ENCODE measurements around the gene STAT2. TPM values are rescaled to one million over a fixed set of nuclear protein-coding genes. Genes with fewer than 3 reads are reported as not detected.
A peak's percentile ranks its signal among the peaks of the same experiment; 100 is the strongest.

STAT2 gene
- total and polyA plus RNA-seq, 9 of the 15 experiments (the other 6 are each of a cell fraction or from before 2014, with no cell fraction given) = 15.5 to 46.9 (median 40.1) TPM

- TF ChIP-seq FOSL1 (tag; conservative IDR thresholded peaks at IDR 0.05) = peak; percentile 17; the same call in 1 of the 2 replicates
- no peak for TF ChIP-seq NFXL1 (CRISPR knock-in tag; IDR thresholded peaks at IDR 0.05)
- TF ChIP-seq EP400 (IDR thresholded peaks at IDR 0.05) = peak; percentile 95
- TF ChIP-seq USF1 (CRISPR knock-in tag; IDR thresholded peaks at IDR 0.05) = peak; percentile 94
- no peak for TF ChIP-seq NCOA1 (IDR thresholded peaks at IDR 0.05; ENCODE audit: low read depth)
- TF ChIP-seq ZC3H11A (IDR thresholded peaks at IDR 0.05; ENCODE audit: low read depth, low read length) = no peak
- TF ChIP-seq TEAD1 (CRISPR knock-in tag; IDR thresholded peaks at IDR 0.05) = peak in 1 of 2 experiments; percentile 46; a peak in 1 of 4 replicates
- no peak for TF ChIP-seq POLR2AphosphoS5 (IDR thresholded peaks at IDR 0.05; ENCODE audit: control insufficient read depth, insufficient read depth, low read depth, low read length)
- TF ChIP-seq ZNF444 (CRISPR knock-in tag; IDR thresholded peaks at IDR 0.05) = no peak
- no peak for TF ChIP-seq ZNF133 (CRISPR knock-in tag; IDR thresholded peaks at IDR 0.05)
- TF ChIP-seq ZNF644 (tag; IDR thresholded peaks at IDR 0.05; ENCODE audit: low read depth) = peak; percentile 76; the same call in 1 of the 2 replicates
- TF ChIP-seq CXXC5 (CRISPR knock-in tag; IDR thresholded peaks at IDR 0.05) = peak; percentile 89
- no peak for TF ChIP-seq CCAR2 (IDR thresholded peaks at IDR 0.05; ENCODE audit: low read depth, low read length)
- TF ChIP-seq THAP12 (CRISPR knock-in tag; IDR thresholded peaks at IDR 0.05) = no peak; the same call in 1 of the 2 replicates
- TF ChIP-seq CBX8 (IDR thresholded peaks at IDR 0.05; ENCODE audit: borderline replicate concordance, extremely low read depth, low read depth, low read length, poor library complexity, severe bottlenecking) = no peak
- TF ChIP-seq HDAC6 (IDR thresholded peaks at IDR 0.05; ENCODE audit: low read depth, low read length) = no peak
- no peak for TF ChIP-seq ZNF830 (CRISPR knock-in tag; IDR thresholded peaks at IDR 0.05)
- no peak for TF ChIP-seq NFATC3 (IDR thresholded peaks at IDR 0.05)
- no peak for TF ChIP-seq ZNF165 (CRISPR knock-in tag; IDR thresholded peaks at IDR 0.05; ENCODE audit: borderline replicate concordance)
- TF ChIP-seq ZNF347 (CRISPR knock-in tag; IDR thresholded peaks at IDR 0.05; ENCODE audit: low read depth) = no peak
Measured at GRCh38 chr12:56315622-56316473, 44.1 kb downstream of the STAT2 start, which contains the start of gene CNPY2 (continued).

All from K562 (cell line).